HCT116 (cell line): Measurements from ENCODE around the gene CPS1. TPM values are rescaled to one million over a fixed set of nuclear protein-coding genes. Genes with fewer than 3 reads are reported as not detected.

Source experiments
- ATAC-seq: fragments of 200-7000 bp; cut with Tn5 transposase; 2 replicates; pipeline ENCODE4 v1.9.1; 2020; ENCODE audit warnings: mild to moderate bottlenecking, moderate library complexity
- BruUV-seq: library from RNA; stranded (reverse); fragments of 400-500 nt; replicated peaks from 2 replicates; lab custom pipeline; 2021; lab: Mats Ljungman, UMichigan
- CTCF ChIA-PET: fragments of 300-600 bp; sonication (Branson Sonifier 250); formaldehyde crosslinking; loops from one replicate; lab custom pipeline; 2021; ENCODE audit warnings: antibody characterized with exemption; lab: Charles Lee
- POLR2A ChIA-PET: fragments of 300-600, 350-600 bp; sonication (Branson Sonifier 250); formaldehyde crosslinking; loops from one replicate; lab custom pipeline; 2021; ENCODE audit warnings: antibody characterized with exemption; lab: Charles Lee
- RAD21 ChIA-PET, 2 experiments: fragments of 300-600 bp; sonication (Branson Sonifier 250); formaldehyde crosslinking; loops; one replicate each; lab custom pipeline; 2023; ENCODE audit warnings: low total read pairs in 2 of 2; ENCODE audit not compliant: uncharacterized antibody in 2 of 2, unreplicated experiment in 2 of 2, low non-redundant PET in 1 of 2; lab: Charles Lee
- DNase-seq: peaks from one replicate; pipeline ENCODE4 v3.0.0-alpha.2; 2010; ENCODE audit warnings: low read depth, low spot score
- H2AFZ ChIP-seq: fragments of 200-600 bp; shearing (Covaris generic), sonication (generic); 2 replicates; pipeline ENCODE4 v1.6.1; 2017; ENCODE audit warnings: low read depth, mixed run types, mixed read lengths, antibody characterized with exemption, low read length; ENCODE audit not compliant: poor library complexity, severe bottlenecking
- H3K27ac ChIP-seq: 2 replicates; pipeline ENCODE4 v1.5.1; 2012; ENCODE audit warnings: low read depth, low read length
- H3K27me3 ChIP-seq: fragments of 200-600 bp; sonication (generic); 2 replicates; pipeline ENCODE4 v1.6.1; 2016; ENCODE audit warnings: mixed run types, low read length, mixed read lengths; ENCODE audit not compliant: insufficient read depth
- H3K36me3 ChIP-seq, 2 experiments: fragments of 200-500 bp in 1 of 2; fragments of 200-600 bp in 1 of 2; sonication (Bioruptor generic) in 1 of 2; sonication (generic) in 1 of 2; 2 replicates each; pipeline versions ENCODE4 v1.5.1 to v1.6.1; 2014 to 2016; ENCODE audit warnings: low read length in 2 of 2, inconsistent platforms in 1 of 2, mixed read lengths in 1 of 2, mixed run types in 1 of 2; ENCODE audit not compliant: insufficient read depth in 2 of 2, control insufficient read depth in 1 of 2
- H3K4me1 ChIP-seq, 2 experiments: fragments of 200-600 bp in 1 of 2; sonication (generic) in 1 of 2; 2 replicates each; pipeline versions ENCODE4 v1.5.1 to v1.6.1; 2012 to 2017; ENCODE audit warnings: low read length in 2 of 2, inconsistent platforms in 1 of 2, mild to moderate bottlenecking in 1 of 2, mixed read lengths in 1 of 2, mixed run types in 1 of 2, moderate library complexity in 1 of 2; ENCODE audit not compliant: insufficient read depth in 2 of 2, control insufficient read depth in 1 of 2
- H3K4me2 ChIP-seq: fragments of 200-600 bp; sonication (generic); 2 replicates; pipeline ENCODE4 v1.6.1; 2017; ENCODE audit warnings: mixed run types, low read length, mixed read lengths
- H3K4me3 ChIP-seq, 2 experiments: fragments of 200-600 bp in 1 of 2; sonication (generic) in 1 of 2; replicated peaks in 1 of 2; 2 replicates each; pipeline ENCODE4 v1.5.1; 2011 to 2016; ENCODE audit warnings: low read length in 2 of 2, control low read depth in 1 of 2, low read depth in 1 of 2, mild to moderate bottlenecking in 1 of 2, mixed read lengths in 1 of 2, mixed run types in 1 of 2
- H3K79me2 ChIP-seq: fragments of 200-600 bp; sonication (generic); 2 replicates; pipeline ENCODE4 v1.6.1; 2017; ENCODE audit warnings: mild to moderate bottlenecking, mixed run types, low read length, moderate library complexity, mixed read lengths; ENCODE audit not compliant: insufficient read depth
- H3K9ac ChIP-seq: fragments of 200-600 bp; sonication (generic); 2 replicates; pipeline ENCODE4 v1.6.1; 2016; ENCODE audit warnings: low read length, mixed read lengths
- H3K9me2 ChIP-seq: fragments of 200-600 bp; sonication (generic), shearing (Covaris generic); 2 replicates; pipeline ENCODE4 v1.6.1; 2017; ENCODE audit warnings: mixed run types, mild to moderate bottlenecking, moderate library complexity; ENCODE audit not compliant: insufficient read depth
- H3K9me3 ChIP-seq, 2 experiments: fragments of 200-500 bp in 1 of 2; fragments of 200-600 bp in 1 of 2; sonication (Bioruptor generic) in 1 of 2; sonication (generic) in 1 of 2; 2 replicates each; pipeline ENCODE4 v1.6.1; 2014 to 2017; ENCODE audit warnings: low read length in 2 of 2, mixed read lengths in 2 of 2, inconsistent platforms in 1 of 2, low read depth in 1 of 2, mild to moderate bottlenecking in 1 of 2, mixed run types in 1 of 2, moderate library complexity in 1 of 2; ENCODE audit not compliant: control insufficient read depth in 1 of 2, insufficient read depth in 1 of 2
- H4K20me1 ChIP-seq: fragments of 200-600 bp; sonication (generic), shearing (Covaris generic); 2 replicates; pipeline ENCODE4 v1.6.1; 2017; ENCODE audit warnings: mixed run types, mild to moderate bottlenecking, moderate library complexity; ENCODE audit not compliant: insufficient read depth
- CBX3 ChIP-seq: IDR thresholded peaks from 2 replicates; pipeline ENCODE4 v1.6.1; 2012; ENCODE audit warnings: low read depth
- FOSL1 ChIP-seq: IDR thresholded peaks from 2 replicates; pipeline ENCODE4 v1.6.1; 2012; ENCODE audit warnings: low read depth
- RAD21 ChIP-seq: IDR thresholded peaks from 2 replicates; pipeline ENCODE4 v1.6.1; 2012; ENCODE audit warnings: low read depth, mild to moderate bottlenecking
- TCF7L2 ChIP-seq: IDR thresholded peaks from 2 replicates; pipeline ENCODE4 v1.7.0; 2011; ENCODE audit warnings: borderline replicate concordance, inconsistent platforms; ENCODE audit not compliant: insufficient read depth, insufficient read length; ENCODE audit errors: extremely low read depth
- YY1 ChIP-seq: IDR thresholded peaks from 2 replicates; pipeline ENCODE4 v1.6.1; 2011; ENCODE audit warnings: low read length, low read depth, moderate library complexity, mild to moderate bottlenecking; ENCODE audit not compliant: insufficient replicate concordance; ENCODE audit errors: extremely low read depth
- intact Hi-C: fragments of 100-400 bp; cut with micrococcal nuclease; formaldehyde crosslinking; loops from 2 replicates; pipeline ENCODE4 v1.10.0; 2022
- total RNA-seq: library from RNA; stranded (reverse); gene quantifications from one replicate; pipeline ENCODE4 v1.2.1, GENCODE V29; 2021; ENCODE audit not compliant: unreplicated experiment
- TF ChIP-seq, protein P1 (sequence below): IDR thresholded peaks from 2 replicates; pipeline ENCODE4 v1.6.1; 2011; ENCODE audit warnings: mild to moderate bottlenecking, low read length, moderate library complexity; ENCODE audit not compliant: insufficient replicate concordance; ENCODE audit errors: extremely low read depth

Gene CPS1
- total RNA-seq, 1 experiment from 2014 or later = 37.5 TPM

DNA sequence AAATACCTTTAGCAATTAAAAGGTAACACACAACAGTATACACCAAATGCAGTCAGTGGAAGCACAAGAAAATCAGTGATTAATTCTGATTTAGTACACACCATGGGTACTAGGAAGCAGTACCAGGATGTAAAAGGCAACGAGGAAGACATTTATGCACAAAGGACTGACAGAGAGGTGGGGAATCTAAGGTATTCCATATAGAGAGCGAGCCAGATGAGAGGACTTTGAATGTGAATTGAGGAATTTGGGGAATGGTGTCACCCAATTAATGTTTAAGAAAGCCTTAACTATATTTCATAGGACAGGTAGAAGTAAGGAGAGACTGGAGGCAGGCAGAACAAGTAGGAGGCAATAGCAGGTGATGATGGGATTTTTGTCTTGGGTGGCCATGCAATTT lies 11.7 kb downstream of the CPS1 start:
- no peak for DNase-seq
- intact Hi-C loops = no loop called here
- ChIA-PET POLR2A (no interaction called here), CTCF (no interaction called here), RAD21 (no interaction called here)
- BruUV-seq = no TSS peak
- no peaks in the 10 kb centered on the region for H3K36me3 ChIP-seq
- H3K4me3 ChIP-seq = no peak overlapping the region
- H3K27ac ChIP-seq = no peak overlapping the region
- H3K9me2 ChIP-seq = no peaks in the 10 kb centered on the region
- no peak for ATAC-seq
- H3K9ac ChIP-seq = no peak overlapping the region
- no peak for TF ChIP-seq FOSL1
- TF ChIP-seq, protein P1, sequence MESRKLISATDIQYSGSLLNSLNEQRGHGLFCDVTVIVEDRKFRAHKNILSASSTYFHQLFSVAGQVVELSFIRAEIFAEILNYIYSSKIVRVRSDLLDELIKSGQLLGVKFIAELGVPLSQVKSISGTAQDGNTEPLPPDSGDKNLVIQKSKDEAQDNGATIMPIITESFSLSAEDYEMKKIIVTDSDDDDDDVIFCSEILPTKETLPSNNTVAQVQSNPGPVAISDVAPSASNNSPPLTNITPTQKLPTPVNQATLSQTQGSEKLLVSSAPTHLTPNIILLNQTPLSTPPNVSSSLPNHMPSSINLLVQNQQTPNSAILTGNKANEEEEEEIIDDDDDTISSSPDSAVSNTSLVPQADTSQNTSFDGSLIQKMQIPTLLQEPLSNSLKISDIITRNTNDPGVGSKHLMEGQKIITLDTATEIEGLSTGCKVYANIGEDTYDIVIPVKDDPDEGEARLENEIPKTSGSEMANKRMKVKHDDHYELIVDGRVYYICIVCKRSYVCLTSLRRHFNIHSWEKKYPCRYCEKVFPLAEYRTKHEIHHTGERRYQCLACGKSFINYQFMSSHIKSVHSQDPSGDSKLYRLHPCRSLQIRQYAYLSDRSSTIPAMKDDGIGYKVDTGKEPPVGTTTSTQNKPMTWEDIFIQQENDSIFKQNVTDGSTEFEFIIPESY = no peak
- TF ChIP-seq CBX3 = no peak
- TF ChIP-seq YY1 = no peak
- TF ChIP-seq TCF7L2 = no peak
- no peak for TF ChIP-seq RAD21
- H3K9me3 ChIP-seq = no peaks in the 10 kb centered on the region
- no peaks in the 10 kb centered on the region for H3K4me1 ChIP-seq
- no peaks in the 10 kb centered on the region for H3K79me2 ChIP-seq
- no peak overlapping the region for H3K4me2 ChIP-seq
- H4K20me1 ChIP-seq = no peaks in the 10 kb centered on the region
- H2AFZ ChIP-seq = no peak overlapping the region
- H3K27me3 ChIP-seq = no peaks in the 10 kb centered on the region
